HEK293 (cell line): Measurements from ENCODE around the gene ORMDL2.

Experiments
- CTCF ChIA-PET: fragments of 350-600 bp; formaldehyde crosslinking; extraction: SDS; loops from one replicate; lab custom pipeline; 2021; ENCODE audit warnings: antibody characterized with exemption; lab: Yijun Ruan, JAX
- POLR2A ChIA-PET: fragments of 300-600 bp; formaldehyde crosslinking; extraction: SDS; loops from one replicate; lab custom pipeline; 2020; ENCODE audit warnings: antibody characterized with exemption, inconsistent platforms; lab: Yijun Ruan, JAX
- H3K27ac ChIP-seq: fragments of 200-500 bp; sonication (Bioruptor generic); 2 replicates; pipeline ENCODE4 v1.5.1; 2014; ENCODE audit warnings: low read depth, low read length, control low read depth, inconsistent platforms; ENCODE audit errors: extremely low read depth
- H3K36me3 ChIP-seq, 2 experiments: fragments of 200-500 bp in 1 of 2; sonication (Bioruptor generic) in 1 of 2; 1 replicate in 1 of 2; 2 replicates in 1 of 2; pipeline ENCODE4 v1.5.1; 2014 to 2017; ENCODE audit warnings: inconsistent platforms in 2 of 2, low read length in 2 of 2; ENCODE audit not compliant: control insufficient read depth in 2 of 2, insufficient read depth in 1 of 2
- H3K4me1 ChIP-seq: fragments of 200-500 bp; sonication (Bioruptor generic); 2 replicates; pipeline ENCODE4 v1.5.1; 2014; ENCODE audit warnings: mild to moderate bottlenecking, low read length, inconsistent platforms; ENCODE audit not compliant: control insufficient read depth, insufficient read depth
- H3K4me3 ChIP-seq: 2 replicates; pipeline ENCODE4 v1.5.1; 2011; ENCODE audit warnings: low read depth, mild to moderate bottlenecking, control low read depth, low read length, moderate library complexity
- H3K9me3 ChIP-seq: fragments of 200-500 bp; sonication (Bioruptor generic); 2 replicates; pipeline ENCODE4 v1.5.1; 2014; ENCODE audit warnings: low read depth, low read length, inconsistent platforms; ENCODE audit not compliant: control insufficient read depth, insufficient read depth
- IKZF3 ChIP-seq: fragments of 450-650 bp; IDR thresholded peaks from 2 replicates; pipeline ENCODE4 v1.5.0; 2018; ENCODE audit warnings: missing biosample characterization, mild to moderate bottlenecking, missing genetic modification characterization, moderate library complexity
- MZF1 ChIP-seq: fragments of 450-650 bp; formaldehyde crosslinking; IDR thresholded peaks from 2 replicates; pipeline ENCODE4 v1.5.1; 2017; ENCODE audit warnings: missing biosample characterization, missing genetic modification characterization, borderline replicate concordance
- RBAK ChIP-seq: fragments of 450-650 bp; formaldehyde crosslinking; IDR thresholded peaks from 2 replicates; pipeline ENCODE4 v1.5.1; 2016; ENCODE audit warnings: missing biosample characterization, missing genetic modification characterization
- SETDB1 ChIP-seq: IDR thresholded peaks from one replicate; pipeline ENCODE4 v1.6.1; 2017; ENCODE audit warnings: mild to moderate bottlenecking, low read length, moderate library complexity, mixed read lengths; ENCODE audit not compliant: insufficient read length
- WT1 ChIP-seq: fragments of 450-650 bp; formaldehyde crosslinking; IDR thresholded peaks from 2 replicates; pipeline ENCODE4 v1.5.1; 2016; ENCODE audit warnings: missing biosample characterization, missing genetic modification characterization
- ZBTB48 ChIP-seq: fragments of 450-650 bp; formaldehyde crosslinking; IDR thresholded peaks from 2 replicates; pipeline ENCODE4 v1.5.1; 2016; ENCODE audit warnings: missing biosample characterization, missing genetic modification characterization
- ZNF132 ChIP-seq: fragments of 450-650 bp; formaldehyde crosslinking; IDR thresholded peaks from 2 replicates; pipeline ENCODE4 v1.5.1; 2017; ENCODE audit warnings: missing biosample characterization, missing genetic modification characterization, borderline replicate concordance
- ZNF16 ChIP-seq: fragments of 450-650 bp; formaldehyde crosslinking; IDR thresholded peaks from 2 replicates; pipeline ENCODE4 v1.5.1; 2016; ENCODE audit warnings: low read depth, missing biosample characterization, missing genetic modification characterization
- ZNF214 ChIP-seq: fragments of 450-650 bp; formaldehyde crosslinking; IDR thresholded peaks from 2 replicates; pipeline ENCODE4 v1.5.1; 2017; ENCODE audit warnings: missing biosample characterization, mild to moderate bottlenecking, missing genetic modification characterization, borderline replicate concordance
- ZNF266 ChIP-seq: fragments of 450-650 bp; formaldehyde crosslinking; IDR thresholded peaks from 2 replicates; pipeline ENCODE4 v1.5.1; 2016; ENCODE audit warnings: missing biosample characterization, missing genetic modification characterization, low read depth
- ZNF324 ChIP-seq: fragments of 450-650 bp; formaldehyde crosslinking; IDR thresholded peaks from 2 replicates; pipeline ENCODE4 v1.5.1; 2016; ENCODE audit warnings: missing biosample characterization, missing genetic modification characterization
- ZNF354C ChIP-seq: fragments of 450-650 bp; formaldehyde crosslinking; IDR thresholded peaks from 2 replicates; pipeline ENCODE4 v1.5.1; 2016; ENCODE audit warnings: missing biosample characterization, missing genetic modification characterization, low read depth, borderline replicate concordance
- ZNF394 ChIP-seq: fragments of 450-650 bp; formaldehyde crosslinking; IDR thresholded peaks from 2 replicates; pipeline ENCODE4 v1.5.1; 2016; ENCODE audit warnings: missing biosample characterization, missing genetic modification characterization, mild to moderate bottlenecking, moderate library complexity, borderline replicate concordance
- ZNF473 ChIP-seq: fragments of 450-650 bp; formaldehyde crosslinking; IDR thresholded peaks from 2 replicates; pipeline ENCODE4 v1.5.1; 2017; ENCODE audit warnings: missing biosample characterization, missing genetic modification characterization
- ZNF558 ChIP-seq: fragments of 450-650 bp; formaldehyde crosslinking; IDR thresholded peaks from 2 replicates; pipeline ENCODE4 v1.5.1; 2016; ENCODE audit warnings: missing biosample characterization, missing genetic modification characterization
- ZNF707 ChIP-seq: fragments of 450-650 bp; formaldehyde crosslinking; IDR thresholded peaks from 2 replicates; pipeline ENCODE4 v1.5.1; 2016; ENCODE audit warnings: missing biosample characterization, missing genetic modification characterization
- ZNF768 ChIP-seq: fragments of 450-650 bp; formaldehyde crosslinking; IDR thresholded peaks from 2 replicates; pipeline ENCODE4 v1.5.1; 2018; ENCODE audit warnings: missing biosample characterization, mild to moderate bottlenecking, missing genetic modification characterization
- ZNF777 ChIP-seq: fragments of 450-650 bp; formaldehyde crosslinking; IDR thresholded peaks from 2 replicates; pipeline ENCODE4 v1.5.1; 2017; ENCODE audit warnings: missing biosample characterization, missing genetic modification characterization, borderline replicate concordance
- ZNF792 ChIP-seq: fragments of 450-650 bp; formaldehyde crosslinking; IDR thresholded peaks from 2 replicates; pipeline ENCODE4 v1.5.1; 2016; ENCODE audit warnings: missing biosample characterization, missing genetic modification characterization
- ZSCAN16 ChIP-seq: fragments of 450-650 bp; formaldehyde crosslinking; IDR thresholded peaks from 2 replicates; pipeline ENCODE4 v1.5.1; 2016; ENCODE audit warnings: missing biosample characterization, missing genetic modification characterization
- TF ChIP-seq, protein P1 (sequence below): fragments of 450-650 bp; formaldehyde crosslinking; IDR thresholded peaks from 2 replicates; pipeline ENCODE4 v1.5.1; 2016; ENCODE audit warnings: missing biosample characterization, missing genetic modification characterization
- TF ChIP-seq, protein P2 (sequence below): fragments of 450-650 bp; formaldehyde crosslinking; IDR thresholded peaks from 2 replicates; pipeline ENCODE4 v1.5.1; 2016; ENCODE audit warnings: missing biosample characterization, missing genetic modification characterization
- TF ChIP-seq, protein P3 (sequence below): fragments of 450-650 bp; formaldehyde crosslinking; IDR thresholded peaks from 2 replicates; pipeline ENCODE4 v1.5.1; 2017; ENCODE audit warnings: missing biosample characterization, missing genetic modification characterization
- TF ChIP-seq, protein P4 (sequence below): fragments of 450-650 bp; formaldehyde crosslinking; IDR thresholded peaks from 2 replicates; pipeline ENCODE4 v1.5.0; 2017; ENCODE audit warnings: missing biosample characterization, missing genetic modification characterization, borderline replicate concordance
- TF ChIP-seq, protein P5 (sequence below): fragments of 450-650 bp; formaldehyde crosslinking; IDR thresholded peaks from 2 replicates; pipeline ENCODE4 v1.5.1; 2016; ENCODE audit warnings: missing biosample characterization, missing genetic modification characterization

ORMDL2 gene

DNA sequence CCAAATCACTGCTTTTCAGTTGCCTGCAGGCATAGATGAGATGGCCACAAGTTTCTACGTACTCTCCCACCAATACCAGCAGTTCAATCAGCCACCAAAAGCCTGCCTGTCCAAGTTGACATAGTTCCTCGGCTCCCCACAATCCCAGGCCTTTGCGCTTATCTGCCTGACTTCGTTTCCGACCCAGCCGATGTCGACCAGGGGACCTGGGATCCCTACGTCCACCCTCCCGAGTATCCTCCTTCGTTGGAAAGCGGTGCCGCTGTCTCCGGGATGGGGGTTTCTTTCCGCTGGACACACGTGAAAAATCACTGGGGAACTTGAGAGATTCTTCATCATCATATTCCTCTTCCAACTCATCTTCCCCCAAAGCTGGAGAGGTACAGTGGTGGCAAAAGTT is 10.0 kb downstream of the ORMDL2 start (continued):
- TF ChIP-seq SETDB1 (no peak), ZNF777 (tag by site-specific recombination) (no peak), ZNF16 (tag by site-specific recombination) (no peak), WT1 (tag by site-specific recombination) (no peak), ZSCAN16 (tag by site-specific recombination) (no peak), ZNF473 (tag by site-specific recombination) (no peak), ZNF266 (no peak)
- TF ChIP-seq, protein P1, sequence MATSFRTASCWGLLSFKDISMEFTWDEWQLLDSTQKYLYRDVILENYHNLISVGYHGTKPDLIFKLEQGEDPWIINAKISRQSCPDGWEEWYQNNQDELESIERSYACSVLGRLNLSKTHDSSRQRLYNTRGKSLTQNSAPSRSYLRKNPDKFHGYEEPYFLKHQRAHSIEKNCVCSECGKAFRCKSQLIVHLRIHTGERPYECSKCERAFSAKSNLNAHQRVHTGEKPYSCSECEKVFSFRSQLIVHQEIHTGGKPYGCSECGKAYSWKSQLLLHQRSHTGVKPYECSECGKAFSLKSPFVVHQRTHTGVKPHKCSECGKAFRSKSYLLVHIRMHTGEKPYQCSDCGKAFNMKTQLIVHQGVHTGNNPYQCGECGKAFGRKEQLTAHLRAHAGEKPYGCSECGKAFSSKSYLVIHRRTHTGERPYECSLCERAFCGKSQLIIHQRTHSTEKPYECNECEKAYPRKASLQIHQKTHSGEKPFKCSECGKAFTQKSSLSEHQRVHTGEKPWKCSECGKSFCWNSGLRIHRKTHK = no peak
- TF ChIP-seq, all 188 proteins: peak for 0

DNA sequence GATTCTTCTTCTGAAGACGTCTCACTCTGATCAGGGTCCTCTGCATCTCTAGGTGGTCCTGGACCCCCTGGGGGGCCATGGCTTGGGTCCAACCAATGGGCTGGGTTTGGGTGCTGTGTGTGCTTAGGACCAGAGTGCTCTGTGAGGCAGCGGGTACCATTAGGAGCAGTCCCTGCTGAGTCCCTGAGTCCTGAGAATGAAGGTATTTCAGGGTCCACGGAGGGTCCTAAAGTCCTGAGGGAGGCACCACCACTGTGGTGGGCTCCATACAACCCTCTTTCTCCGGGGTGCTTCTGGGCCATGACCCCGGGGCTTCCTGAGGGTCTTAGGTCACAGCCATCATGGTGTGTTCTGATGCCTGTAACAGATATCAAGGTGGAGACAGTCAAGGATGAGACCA is 10.5 kb downstream of the ORMDL2 start:
- no peak overlapping the region for H3K4me3 ChIP-seq
- ChIA-PET POLR2A (interaction anchor here (1.4 to 3.2 kb wide), 4 partner anchors 10 to 99 kb away, joined by 3 to 170 read pairs (median 22); partner anchors contain the start of genes ORMDL2, PYM1 and SARNP), CTCF (no interaction called here)
- TF ChIP-seq, protein P2, sequence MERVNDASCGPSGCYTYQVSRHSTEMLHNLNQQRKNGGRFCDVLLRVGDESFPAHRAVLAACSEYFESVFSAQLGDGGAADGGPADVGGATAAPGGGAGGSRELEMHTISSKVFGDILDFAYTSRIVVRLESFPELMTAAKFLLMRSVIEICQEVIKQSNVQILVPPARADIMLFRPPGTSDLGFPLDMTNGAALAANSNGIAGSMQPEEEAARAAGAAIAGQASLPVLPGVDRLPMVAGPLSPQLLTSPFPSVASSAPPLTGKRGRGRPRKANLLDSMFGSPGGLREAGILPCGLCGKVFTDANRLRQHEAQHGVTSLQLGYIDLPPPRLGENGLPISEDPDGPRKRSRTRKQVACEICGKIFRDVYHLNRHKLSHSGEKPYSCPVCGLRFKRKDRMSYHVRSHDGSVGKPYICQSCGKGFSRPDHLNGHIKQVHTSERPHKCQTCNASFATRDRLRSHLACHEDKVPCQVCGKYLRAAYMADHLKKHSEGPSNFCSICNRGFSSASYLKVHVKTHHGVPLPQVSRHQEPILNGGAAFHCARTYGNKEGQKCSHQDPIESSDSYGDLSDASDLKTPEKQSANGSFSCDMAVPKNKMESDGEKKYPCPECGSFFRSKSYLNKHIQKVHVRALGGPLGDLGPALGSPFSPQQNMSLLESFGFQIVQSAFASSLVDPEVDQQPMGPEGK = no peak
- TF ChIP-seq ZNF354C (no peak), ZNF394 (tag by site-specific recombination) (no peak), ZNF132 (tag by site-specific recombination) (no peak), ZNF707 (tag by site-specific recombination) (no peak), ZNF768 (tag by site-specific recombination) (no peak)
- TF ChIP-seq, protein P3, sequence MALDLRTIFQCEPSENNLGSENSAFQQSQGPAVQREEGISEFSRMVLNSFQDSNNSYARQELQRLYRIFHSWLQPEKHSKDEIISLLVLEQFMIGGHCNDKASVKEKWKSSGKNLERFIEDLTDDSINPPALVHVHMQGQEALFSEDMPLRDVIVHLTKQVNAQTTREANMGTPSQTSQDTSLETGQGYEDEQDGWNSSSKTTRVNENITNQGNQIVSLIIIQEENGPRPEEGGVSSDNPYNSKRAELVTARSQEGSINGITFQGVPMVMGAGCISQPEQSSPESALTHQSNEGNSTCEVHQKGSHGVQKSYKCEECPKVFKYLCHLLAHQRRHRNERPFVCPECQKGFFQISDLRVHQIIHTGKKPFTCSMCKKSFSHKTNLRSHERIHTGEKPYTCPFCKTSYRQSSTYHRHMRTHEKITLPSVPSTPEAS (tag by site-specific recombination) = no peak
- H3K9me3 ChIP-seq = no peaks in the 10 kb centered on the region
- peaks cover 12% of the 10 kb centered on the region for H3K4me1 ChIP-seq
- H3K36me3 ChIP-seq = peaks cover 4 to 28% of the 10 kb centered on the region in 2 experiments; a peak in 2 of 3 replicates
- H3K27ac ChIP-seq = peak overlapping the region; percentile 12; the same call in 1 of the 2 replicates

DNA sequence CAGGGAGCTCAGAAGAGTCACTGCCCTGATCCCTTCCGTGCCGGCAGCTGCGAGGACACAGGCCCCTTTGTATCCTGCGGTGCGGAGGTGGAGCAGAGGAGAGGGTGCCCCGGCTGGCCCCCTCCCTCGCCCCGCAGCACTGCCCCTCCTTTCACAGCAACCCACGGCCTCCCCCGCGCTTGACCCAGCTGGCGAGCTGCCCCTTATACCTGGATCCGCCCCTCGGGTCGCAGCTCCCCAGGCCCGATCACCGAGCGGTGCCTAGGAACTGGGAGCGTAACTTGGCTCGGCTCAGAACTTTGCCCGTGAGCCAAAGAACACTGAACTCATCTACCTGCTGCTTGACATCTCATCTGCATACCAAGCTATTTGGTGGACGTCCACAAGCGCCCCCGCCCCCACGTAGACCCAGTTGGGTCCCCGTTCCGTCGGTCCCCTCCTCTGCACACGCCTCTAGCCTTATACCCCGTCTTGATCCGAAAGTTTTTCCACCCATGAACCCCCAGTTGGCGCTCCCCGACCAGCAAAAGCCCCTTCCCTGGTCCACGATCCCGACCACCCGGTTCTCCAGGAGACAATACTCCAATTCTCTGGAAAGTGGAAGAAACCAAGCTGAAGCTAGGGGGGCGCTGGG is 12.2 kb downstream of the ORMDL2 start:
- Histone ChIP-seq H3K4me3 (peak overlapping the region; percentile 83), H3K36me3 (peaks cover 4 to 18% of the 10 kb centered on the region in 2 experiments; a peak in 2 of 3 replicates), H3K4me1 (peaks cover 12% of the 10 kb centered on the region), H3K27ac (peak overlapping the region; percentile 77), H3K9me3 (no peaks in the 10 kb centered on the region)
- ChIA-PET POLR2A (interaction anchor here (0.5 to 3.2 kb wide), 37 partner anchors 9 to 826 kb away, joined by 3 to 170 read pairs (median 4); partner anchors contain the start of genes CD63, MMP19, ORMDL2 and PYM1), CTCF (interaction anchor here (0.6 to 2.8 kb wide), 10 partner anchors 10 to 422 kb away, joined by 3 to 18 read pairs (median 4); partner anchors contain the start of genes ORMDL2 and SARNP)
- TF ChIP-seq, protein P4, sequence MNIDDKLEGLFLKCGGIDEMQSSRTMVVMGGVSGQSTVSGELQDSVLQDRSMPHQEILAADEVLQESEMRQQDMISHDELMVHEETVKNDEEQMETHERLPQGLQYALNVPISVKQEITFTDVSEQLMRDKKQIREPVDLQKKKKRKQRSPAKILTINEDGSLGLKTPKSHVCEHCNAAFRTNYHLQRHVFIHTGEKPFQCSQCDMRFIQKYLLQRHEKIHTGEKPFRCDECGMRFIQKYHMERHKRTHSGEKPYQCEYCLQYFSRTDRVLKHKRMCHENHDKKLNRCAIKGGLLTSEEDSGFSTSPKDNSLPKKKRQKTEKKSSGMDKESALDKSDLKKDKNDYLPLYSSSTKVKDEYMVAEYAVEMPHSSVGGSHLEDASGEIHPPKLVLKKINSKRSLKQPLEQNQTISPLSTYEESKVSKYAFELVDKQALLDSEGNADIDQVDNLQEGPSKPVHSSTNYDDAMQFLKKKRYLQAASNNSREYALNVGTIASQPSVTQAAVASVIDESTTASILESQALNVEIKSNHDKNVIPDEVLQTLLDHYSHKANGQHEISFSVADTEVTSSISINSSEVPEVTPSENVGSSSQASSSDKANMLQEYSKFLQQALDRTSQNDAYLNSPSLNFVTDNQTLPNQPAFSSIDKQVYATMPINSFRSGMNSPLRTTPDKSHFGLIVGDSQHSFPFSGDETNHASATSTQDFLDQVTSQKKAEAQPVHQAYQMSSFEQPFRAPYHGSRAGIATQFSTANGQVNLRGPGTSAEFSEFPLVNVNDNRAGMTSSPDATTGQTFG = no peak
- TF ChIP-seq ZNF558 (tag by site-specific recombination) (no peak), SETDB1 (no peak), ZNF324 (tag by site-specific recombination) (0 out of 2 replicates have a peak, but pooled peaks have one; percentile 15), ZNF214 (tag by site-specific recombination) (no peak), RBAK (tag by site-specific recombination) (0 out of 2 replicates have a peak, but pooled peaks have one; percentile 25), IKZF3 (peak; percentile 86), ZBTB48 (tag by site-specific recombination) (peak; percentile 91), MZF1 (no peak), ZNF792 (tag by site-specific recombination) (no peak)
- TF ChIP-seq, protein P5, sequence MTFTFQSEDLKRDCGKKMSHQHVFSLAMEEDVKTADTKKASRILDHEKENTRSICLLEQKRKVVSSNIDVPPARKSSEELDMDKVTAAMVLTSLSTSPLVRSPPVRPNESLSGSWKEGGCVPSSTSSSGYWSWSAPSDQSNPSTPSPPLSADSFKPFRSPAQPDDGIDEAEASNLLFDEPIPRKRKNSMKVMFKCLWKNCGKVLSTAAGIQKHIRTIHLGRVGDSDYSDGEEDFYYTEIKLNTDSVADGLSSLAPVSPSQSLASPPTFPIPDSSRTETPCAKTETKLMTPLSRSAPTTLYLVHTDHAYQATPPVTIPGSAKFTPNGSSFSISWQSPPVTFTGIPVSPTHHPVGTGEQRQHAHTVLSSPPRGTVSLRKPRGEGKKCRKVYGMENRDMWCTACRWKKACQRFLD (tag by site-specific recombination) = no peak
